HG02981 (cell line): Measurements from ENCODE around the gene NAV2.
"Not testable (repeated sequence)": the region's sequence is repeated elsewhere in the genome, so short reads cannot be mapped to it uniquely, and the experiment has no call there.

Experiments used
- ATAC-seq: cut with Tn5 transposase; IDR thresholded peaks from one replicate; pipeline ENCODE4 v1.9.1; 2021; ENCODE audit warnings: mild to moderate bottlenecking, moderate library complexity; ENCODE audit not compliant: unreplicated experiment

Gene NAV2

DNA sequence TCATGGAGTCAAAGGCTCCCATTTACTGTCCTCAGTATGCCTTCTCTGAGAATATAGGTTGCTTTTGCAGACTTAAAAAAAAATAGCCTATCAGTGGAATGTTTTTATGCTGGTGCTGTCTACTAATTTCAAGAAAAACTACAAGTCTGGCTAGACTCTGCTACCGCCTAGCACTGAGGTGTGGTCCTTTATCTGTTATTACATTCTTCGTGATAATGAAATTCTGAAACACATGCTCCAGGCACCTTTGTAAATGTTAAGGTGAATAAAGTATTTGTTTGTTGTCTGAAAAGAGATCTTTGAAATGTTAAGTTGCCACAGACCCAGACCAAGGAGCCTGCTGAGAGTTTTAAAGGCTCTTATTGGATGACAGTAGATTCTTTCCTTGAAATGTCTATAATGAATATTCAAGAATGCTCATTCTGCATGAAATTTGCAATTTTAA, 352.3 kb downstream of the NAV2 start:
- ATAC-seq = no peak

DNA sequence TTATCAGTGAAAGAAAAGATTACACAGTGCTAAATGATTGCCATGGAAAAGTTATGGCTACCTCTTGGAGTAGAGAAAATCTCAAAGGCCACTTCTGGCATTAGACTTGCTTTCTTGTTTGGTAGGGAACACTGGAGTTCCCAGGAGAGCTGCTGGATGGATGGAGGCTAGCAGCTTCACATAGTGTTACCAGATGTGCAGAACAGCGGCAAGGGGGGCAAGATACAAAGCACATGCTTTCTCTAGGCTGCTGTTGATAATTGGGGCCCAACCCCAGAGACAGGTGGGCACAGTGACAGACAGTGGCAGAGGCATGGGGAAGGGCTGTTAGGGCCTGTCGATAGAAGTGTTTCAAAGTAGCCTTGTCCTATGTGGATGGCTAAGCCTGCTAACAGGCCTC, 352.8 kb downstream of the NAV2 start:
- no peak for ATAC-seq

DNA sequence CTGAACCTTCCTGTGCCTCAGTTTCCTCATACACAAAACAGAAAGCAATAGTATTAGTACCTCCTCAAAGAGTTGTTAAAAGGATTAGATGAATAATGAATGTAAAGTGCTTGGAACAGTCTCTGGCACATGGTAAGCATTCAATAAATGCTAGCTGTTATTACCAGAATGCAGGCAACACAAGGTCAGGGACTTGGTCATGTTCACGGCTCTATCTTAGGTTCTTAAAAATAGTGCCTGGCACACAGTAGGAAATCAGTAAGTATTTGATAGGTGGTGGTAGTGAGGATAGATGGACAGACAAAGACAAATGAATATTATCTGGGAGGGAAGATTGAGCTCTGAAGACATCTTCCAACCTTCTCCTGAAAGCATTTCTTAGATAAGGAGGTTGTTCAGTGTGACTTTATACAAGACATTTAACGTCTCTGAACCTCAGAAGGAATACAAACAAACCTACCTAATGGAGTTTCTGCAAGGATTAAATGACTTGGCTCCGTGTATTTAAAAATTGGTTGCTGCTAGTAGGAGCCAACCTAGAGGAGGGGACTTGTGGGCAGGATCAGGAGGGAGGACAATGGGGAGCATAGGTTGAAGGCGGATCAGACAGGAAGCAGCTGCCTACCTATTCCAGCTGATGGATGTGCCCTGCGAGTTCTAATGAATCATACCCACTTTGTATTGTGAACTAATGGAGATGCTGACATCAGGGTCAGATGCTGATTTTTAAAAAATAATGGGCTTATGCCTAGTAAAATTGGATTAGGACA, 353.6 kb downstream of the NAV2 start:
- ATAC-seq = no peak

DNA sequence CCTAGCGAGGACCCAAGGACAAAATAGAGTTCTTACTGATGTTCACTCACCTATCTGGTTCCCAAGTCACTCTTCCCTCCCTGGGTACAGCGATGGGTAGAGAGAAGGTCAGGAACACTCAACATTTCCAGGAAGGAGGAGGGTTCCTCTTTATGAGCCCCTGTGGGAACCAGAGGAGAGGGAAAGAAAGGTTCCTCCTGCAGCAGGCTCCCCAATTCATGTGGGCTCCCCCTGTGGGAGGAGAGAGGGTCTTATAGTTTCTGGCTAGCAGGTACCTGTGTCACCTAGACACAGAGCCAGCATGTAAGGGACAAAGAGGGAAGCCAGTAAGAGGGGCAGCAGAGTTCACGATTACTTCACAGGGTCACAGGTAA, 354.1 kb downstream of the NAV2 start:
- no peak for ATAC-seq

DNA sequence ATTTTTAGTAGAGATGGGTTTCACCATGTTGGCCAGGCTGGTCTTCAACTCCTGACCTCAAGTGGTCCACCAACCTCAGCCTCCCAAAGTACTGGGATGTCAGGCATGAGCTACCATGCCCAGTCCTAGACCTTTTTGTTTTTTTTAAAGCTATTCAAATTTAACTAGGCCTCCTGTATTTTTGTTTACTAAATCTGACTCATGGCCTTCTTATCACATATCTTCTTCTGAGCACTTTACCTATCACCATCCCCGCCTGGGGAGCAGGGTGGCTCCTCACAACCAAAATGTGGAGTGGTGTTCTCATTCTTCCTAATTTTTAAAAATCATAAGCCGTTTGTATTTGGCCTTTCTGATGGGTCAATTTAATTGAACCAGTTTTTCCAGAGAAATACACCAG, 355.0 kb downstream of the NAV2 start:
- ATAC-seq = no peak

DNA sequence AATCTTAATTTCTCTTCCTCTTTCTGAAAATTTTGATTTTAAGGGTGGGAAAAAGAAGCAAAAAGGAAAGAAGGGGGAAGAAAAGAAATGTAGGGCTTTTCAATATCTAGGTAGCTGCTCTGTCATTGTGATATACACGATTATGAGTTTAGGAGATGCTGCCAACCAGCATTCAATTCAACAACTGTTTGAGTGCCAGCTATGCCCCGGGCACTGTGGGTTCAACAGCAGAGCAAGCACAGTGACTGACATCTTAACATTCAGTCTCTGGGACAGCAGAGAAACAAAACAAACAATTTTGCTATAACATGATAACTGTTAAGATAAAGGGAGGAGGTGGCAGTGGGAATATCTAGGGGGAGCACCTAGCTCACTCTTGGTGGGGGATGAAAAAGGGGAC, 356.1 kb downstream of the NAV2 start:
- no peak for ATAC-seq

DNA sequence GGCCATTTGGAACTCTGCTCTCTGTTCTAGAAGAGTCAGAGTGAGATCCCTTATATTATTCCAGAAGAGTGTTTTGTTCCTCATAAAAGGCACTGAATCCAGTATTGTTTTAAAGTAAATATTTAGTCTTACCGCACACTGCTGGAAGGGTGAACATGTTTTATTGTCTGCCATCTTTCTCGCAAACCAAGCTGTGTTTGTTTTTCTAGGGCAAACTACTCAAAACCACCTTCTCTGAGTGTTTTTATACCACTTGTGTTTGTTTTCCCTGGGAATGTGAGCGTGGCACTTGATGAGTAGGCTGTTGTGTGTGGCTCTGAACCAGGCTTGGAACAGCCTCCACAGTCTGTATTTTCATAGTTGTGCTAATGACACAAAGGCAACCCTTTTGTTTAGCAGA, 357.8 kb downstream of the NAV2 start:
- no peak for ATAC-seq

DNA sequence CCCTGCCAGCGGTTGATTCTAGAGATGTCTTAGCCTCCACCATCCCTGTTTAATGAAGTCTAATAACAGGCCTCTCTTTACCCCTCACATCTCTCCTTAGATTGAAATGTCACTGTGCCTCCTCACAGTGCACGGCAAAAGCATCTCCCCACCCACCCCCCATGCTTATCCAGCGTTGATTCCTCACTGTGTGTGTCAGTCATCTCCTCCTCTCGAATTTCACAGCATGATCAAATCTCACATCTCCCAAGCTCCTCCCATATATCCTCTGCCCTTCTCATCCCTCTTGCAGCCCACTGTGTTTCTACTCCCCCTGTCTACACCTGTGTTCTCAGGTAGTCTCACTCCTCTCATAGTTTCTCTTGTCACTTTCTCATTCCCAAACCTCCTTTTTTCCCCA, 363.0 kb downstream of the NAV2 start:
- ATAC-seq = no peak

DNA sequence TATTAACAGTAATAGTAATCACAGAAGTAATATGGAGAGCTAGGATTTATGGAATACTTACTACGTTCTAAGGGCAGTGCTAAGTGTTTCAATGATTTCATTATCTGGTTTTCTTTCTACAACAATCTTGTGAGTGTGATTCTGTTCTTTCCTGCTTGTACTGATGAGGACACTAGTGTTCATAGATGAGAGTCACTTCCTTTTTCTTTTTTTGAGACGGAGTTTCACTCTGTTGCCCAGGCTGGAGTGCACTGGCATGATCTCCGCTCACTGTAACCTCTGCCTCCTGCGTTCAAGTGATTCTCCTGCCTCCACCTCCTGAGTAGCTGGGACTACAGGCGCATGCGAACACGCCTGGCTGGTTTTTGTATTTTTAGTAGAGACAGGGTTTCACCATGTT, 366.2 kb downstream of the NAV2 start:
- ATAC-seq = no peak

DNA sequence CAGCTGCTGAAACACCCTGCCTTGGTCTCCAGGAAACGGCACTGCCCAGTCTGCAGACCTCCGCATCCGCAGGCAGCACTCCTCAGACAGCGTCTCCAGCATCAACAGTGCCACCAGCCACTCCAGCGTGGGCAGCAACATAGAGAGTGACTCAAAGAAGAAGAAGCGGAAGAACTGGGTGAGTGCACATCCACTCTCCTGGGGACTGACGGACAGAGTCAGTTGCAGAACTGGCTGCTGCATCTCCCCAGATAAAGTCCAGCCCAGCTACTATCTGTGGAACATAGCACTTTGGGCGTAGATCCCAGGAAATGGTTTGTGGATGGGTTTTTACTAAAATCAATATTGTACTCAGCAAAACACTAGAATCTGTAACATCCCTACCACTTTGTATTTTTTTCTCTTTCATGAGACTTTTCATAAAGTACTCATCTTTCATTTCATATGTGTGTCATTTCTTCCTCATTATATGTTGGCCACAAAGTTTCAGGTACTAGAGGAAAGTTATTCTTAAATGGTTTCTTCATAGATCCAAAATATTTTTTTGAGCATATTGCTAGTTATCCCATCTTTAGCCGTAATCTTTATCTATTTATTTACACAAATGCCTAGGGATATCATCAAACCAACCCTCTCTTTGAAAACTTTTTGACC, 367.5 kb downstream of the NAV2 start:
- ATAC-seq = no peak

DNA sequence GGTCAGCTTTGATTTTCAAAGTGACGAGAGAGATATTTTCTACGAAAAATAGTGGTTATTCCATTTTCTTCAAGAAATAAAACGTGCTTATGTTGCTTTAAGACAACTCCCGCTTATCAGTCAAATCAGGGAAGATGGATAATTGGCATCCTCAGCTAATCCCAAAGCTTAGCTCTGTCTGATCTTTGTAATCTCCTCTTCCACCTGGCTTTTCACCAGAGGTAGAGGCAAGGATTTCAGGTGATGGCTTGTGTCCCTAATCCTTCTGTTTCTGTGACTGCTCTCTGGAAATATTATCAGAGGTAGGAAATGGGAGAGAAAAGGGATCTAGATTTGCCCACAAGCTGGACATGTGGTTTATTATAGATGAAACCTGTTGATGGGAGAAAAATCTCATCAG, 368.7 kb downstream of the NAV2 start:
- ATAC-seq = no peak

DNA sequence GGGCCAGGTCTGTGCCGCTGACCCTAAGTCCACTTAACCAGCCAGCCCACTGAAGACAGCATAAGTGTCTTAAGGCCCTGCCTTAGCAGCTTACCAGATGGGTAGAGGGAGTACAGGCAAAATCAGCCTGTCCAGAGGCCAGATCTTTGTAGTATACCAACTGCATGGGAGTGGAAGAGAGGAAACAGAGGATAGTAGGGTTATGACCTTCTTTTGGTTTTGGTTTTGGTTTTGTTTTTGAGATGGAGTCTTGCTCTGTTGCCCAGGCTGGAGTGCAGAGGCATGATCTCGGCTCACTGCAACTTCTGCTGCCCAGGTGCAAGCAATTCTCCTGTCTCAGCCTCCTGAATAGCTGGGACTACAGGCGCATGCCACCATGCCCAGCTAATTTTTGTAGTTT, 371.2 kb downstream of the NAV2 start:
- ATAC-seq = not testable (repeated sequence)

DNA sequence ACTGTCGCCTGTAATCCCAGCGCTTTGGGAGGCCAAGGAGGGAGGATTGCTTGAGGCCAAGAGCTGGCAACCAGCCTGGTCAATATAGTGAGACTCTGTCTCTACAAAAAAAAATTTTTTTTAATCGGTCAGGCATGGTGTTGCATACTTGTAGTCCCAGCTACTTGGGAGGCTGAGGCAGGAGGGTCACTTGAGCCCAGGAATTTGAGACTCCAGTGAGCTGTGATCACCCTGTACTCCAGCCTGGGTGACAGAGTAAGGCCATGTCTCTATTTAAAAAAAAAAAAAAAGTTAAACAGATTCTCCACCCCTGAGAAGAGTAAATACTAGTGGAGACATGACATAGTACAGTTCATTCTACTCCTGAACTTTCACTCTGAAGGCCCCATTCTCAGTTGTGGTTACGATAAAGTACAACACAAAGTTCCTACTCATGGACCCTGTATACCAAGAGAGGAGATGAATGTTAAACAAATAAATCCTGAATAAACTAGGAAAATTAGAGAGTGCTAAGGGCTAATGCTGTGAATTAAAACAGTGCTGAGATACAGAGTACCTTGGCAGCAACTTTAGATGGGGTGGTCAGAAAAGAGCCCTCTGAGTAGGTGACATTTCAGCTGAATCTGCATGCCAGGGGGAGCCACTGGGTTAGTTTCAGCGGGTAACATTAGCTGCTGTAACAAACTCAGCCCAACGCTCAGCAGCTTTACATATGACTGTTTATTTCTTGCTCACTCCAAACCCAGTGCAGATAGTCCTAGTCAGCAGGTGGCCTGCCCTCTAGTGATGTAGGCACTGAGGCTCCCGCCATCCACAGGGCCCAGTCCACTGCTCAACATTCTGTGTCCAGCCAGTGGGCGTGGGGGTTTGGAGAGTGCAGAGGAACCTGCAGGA, 372.5 kb downstream of the NAV2 start:
- ATAC-seq = no peak

DNA sequence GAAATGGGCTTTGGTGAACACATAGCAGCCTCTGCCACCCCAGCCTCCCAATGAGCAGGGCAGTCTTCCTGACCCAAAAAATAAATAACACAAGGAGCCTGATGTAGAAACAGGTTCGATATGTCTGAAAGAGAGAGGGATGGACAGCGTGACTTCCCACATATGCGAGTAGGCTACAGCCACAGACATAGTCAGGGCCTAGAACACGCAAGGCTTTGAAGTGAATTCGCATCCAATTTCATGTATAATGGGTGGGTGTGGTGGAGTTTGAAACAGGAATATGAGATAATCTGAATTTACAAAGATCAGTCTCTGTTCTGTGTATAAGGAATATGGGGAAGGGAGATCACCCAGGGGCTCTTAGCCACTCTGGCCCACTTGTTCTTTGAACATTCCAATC, 373.3 kb downstream of the NAV2 start:
- ATAC-seq = no peak

DNA sequence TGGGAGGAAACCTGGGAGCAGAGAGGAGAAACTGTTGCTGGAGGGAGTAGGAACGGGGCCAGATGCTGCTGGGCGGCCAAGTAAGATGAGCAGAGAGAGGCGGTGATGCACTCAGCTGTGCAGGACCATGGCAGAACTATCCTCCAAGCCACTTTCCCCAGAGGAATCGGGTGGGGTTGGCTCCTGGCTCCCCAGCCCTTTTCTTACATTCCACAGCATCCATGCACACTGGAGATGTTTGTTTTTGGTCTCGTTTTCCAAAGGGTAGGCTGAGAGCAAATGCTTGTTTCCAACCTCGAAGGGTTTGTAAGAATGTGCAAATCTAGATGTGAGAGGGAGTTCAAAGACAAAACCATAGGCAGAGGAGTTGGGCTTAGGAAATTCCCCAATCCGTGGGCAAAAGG, 374.5 kb downstream of the NAV2 start:
- no peak for ATAC-seq

DNA sequence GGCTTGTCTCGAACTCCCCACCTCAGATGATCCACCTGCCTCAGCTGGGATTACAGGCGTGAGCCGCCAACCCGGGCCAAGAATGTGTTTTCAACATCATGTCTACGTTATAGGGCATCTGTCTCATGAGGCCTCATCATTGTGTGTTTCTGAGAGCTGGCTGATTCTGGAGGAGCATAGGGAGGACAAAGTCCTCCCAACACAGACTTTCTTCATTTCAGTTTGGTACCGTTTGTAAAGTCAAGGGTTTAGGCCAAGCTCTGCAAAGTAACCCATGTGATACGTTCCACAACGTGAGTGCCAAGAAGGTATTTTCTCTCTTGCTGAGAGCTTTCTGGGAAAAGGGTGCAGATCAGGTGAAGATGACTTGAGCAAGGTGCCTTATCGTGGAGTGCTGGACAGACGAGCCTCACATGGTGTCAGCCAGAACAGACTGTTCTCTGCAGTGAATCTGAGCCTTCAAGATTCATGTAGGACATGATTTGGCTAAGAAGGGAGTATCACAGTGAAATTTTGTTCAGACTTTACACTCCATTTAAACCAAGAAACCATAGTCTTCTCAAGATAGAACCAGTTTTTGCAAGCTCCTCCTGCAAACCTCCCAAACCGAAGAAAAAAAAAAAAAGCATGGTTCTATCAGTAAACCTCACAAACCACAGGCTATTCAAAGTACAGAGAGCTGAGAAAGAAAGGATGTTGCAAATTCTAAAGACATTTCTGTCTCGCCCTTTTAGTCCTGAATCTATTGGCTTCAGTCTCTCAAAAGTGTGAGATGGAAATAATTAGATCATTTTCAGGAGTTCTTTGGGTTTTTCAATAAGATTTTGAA, 376.0 kb downstream of the NAV2 start:
- no peak for ATAC-seq

DNA sequence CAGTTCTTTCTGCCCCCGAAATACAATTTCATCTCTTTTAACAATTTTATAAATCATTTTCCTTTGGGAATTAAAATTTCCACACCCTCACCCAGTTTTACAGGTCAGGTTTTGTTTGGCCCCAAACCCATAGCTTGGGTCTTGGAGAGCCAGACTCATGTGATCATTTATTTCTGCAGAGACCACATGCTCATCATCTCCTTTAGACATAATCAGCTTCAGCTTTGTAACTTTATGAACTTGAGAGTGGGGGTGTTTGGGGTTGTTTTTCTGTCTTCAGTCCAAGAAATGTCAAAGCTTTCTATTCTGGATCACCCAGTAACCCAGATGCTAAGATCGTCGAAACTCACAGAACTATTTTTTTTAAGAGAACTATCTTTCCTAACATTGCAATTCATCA, 376.7 kb downstream of the NAV2 start:
- ATAC-seq = no peak

DNA sequence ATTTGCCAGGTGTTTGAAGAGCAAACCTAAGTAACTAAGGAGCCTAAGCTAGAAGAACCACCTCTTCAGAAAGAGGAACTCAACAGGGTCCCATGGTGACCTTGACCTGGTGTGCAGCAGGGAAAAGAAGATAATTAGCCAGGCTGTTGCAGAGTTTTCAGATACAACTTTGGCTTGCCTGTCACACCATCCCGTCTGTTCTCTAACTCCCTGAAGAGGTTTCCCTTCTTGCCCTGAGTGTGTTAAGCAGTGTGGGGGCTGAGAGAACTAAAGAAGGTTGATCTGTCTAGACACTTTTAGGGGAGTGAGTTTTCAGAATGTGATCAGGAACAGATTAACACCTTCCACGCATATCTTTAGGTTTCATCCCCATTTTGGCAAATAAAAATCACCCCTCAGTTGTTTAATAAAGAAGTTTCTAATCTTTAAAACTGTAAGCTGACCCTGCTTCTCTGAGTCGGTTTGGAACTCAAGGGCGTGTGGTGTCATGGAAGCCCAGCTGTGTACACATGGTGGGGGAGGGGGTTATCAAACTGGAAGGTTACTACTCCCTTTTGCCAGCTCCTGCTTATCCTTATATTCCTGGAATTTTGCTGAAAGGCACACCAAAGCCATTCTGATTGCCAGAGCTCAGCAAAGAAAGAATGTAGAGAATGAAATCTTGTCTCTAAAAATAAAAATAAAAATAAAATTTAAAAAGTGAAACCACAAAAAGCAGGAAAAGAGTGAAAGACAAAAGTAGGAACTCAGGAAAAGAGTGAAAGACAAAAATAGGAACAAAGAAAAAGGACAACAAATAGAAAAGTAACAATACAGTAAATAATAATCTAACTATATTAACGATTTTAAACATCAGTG, 377.4 kb downstream of the NAV2 start:
- no peak for ATAC-seq

DNA sequence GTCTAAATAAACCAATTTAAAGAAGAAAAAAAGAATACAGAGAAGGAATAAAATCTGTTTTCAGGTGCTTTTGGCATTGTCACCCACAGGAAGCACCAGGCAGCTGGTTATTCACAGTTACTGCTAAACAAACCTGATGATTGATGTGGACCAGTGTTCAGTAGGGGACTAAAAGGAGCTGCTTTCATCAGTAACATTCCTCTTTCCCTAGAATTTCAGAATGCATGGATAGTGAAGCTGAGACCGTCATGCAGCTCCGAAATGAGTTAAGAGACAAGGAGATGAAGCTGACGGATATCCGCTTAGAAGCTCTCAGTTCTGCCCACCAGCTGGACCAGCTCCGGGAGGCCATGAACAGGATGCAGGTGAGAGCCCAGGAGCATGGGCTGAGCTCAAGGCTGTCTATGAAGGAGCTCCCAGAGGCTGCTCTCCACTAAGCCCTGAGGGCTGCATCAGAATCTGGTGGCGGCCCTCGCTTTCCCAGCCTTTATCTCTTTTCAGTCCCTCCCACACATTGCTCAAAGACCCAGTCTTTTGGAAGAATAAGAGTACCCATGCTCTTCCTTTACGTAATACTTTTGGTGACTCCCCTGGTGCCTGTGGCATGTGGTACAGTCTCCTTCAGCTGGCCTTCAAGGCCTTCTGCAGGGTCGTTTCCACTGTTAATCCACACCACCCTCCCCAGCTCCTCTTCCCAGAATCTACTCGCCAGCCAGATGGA, 378.2 kb downstream of the NAV2 start:
- ATAC-seq = no peak
